Testis (tissue), 2 donors: Measurements from ENCODE around the gene HOTAIR.

ENCODE experiments used
- CTCF ChIP-seq, 3 experiments: fragments of 450-650 bp in 2 of 3; fragments of 200-600 bp in 1 of 3; sonication (generic) in 1 of 3; IDR thresholded peaks; one replicate each; pipeline ENCODE4 v1.5.1; 2016 to 2019; ENCODE audit warnings: antibody characterized with exemption in 3 of 3, mild to moderate bottlenecking in 2 of 3, moderate library complexity in 1 of 3
- POLR2A ChIP-seq: fragments of 450-650 bp; IDR thresholded peaks from one replicate; pipeline ENCODE4 v1.6.1; 2017; ENCODE audit warnings: antibody characterized with exemption, mild to moderate bottlenecking, moderate library complexity

- TF ChIP-seq CTCF (IDR thresholded peaks at IDR 0.05) (no peak), POLR2A (no peak)
Observed at GRCh38 chr12:53965281-53966084, 9.3 kb downstream of the HOTAIR start.
